Astrocyte (in vitro differentiated cells and primary cell): ENCODE data around the gene MSN. TPM values are rescaled to one million over a fixed set of nuclear protein-coding genes. Genes with fewer than 3 reads are reported as not detected.
A peak's percentile ranks its signal among the peaks of the same experiment; 100 is the strongest.

ENCODE experiments used
- DNase-seq: peaks from one replicate; pipeline ENCODE4 v3.0.0-alpha.2; 2010; ENCODE audit warnings: low read depth
- FAIRE-seq: peaks from 2 replicates; lab custom pipeline; 2011; peaks lifted over from hg19 to GRCh38; lab: Jason Lieb, UNC
- H2AFZ ChIP-seq: 2 replicates; pipeline ENCODE4 v1.6.0; 2012; ENCODE audit warnings: low read depth, low read length, inconsistent platforms
- H3K27ac ChIP-seq: 2 replicates; pipeline ENCODE4 v1.5.1; 2011; ENCODE audit warnings: low read depth, low read length, inconsistent platforms
- H3K27me3 ChIP-seq: 2 replicates; pipeline ENCODE4 v1.6.0; 2011; ENCODE audit warnings: low read length, inconsistent platforms; ENCODE audit not compliant: insufficient read depth
- H3K36me3 ChIP-seq: 2 replicates; pipeline ENCODE4 v1.5.1; 2011; ENCODE audit warnings: low read length, inconsistent platforms; ENCODE audit not compliant: insufficient read depth
- H3K4me1 ChIP-seq: 2 replicates; pipeline ENCODE4 v1.5.1; 2011; ENCODE audit warnings: low read length, inconsistent platforms; ENCODE audit not compliant: insufficient read depth
- H3K4me2 ChIP-seq: 2 replicates; pipeline ENCODE4 v1.6.0; 2012; ENCODE audit warnings: low read length, inconsistent platforms
- H3K4me3 ChIP-seq: 2 replicates; pipeline ENCODE4 v1.5.1; 2011; ENCODE audit warnings: low read depth, mild to moderate bottlenecking, low read length, inconsistent platforms; ENCODE audit not compliant: insufficient read depth
- H3K79me2 ChIP-seq: 2 replicates; pipeline ENCODE4 v1.6.0; 2012; ENCODE audit warnings: mild to moderate bottlenecking, low read length, inconsistent platforms; ENCODE audit not compliant: insufficient read depth
- H3K9ac ChIP-seq: 2 replicates; pipeline ENCODE4 v1.6.0; 2012; ENCODE audit warnings: mild to moderate bottlenecking, low read length, inconsistent platforms
- H3K9me3 ChIP-seq: 2 replicates; pipeline ENCODE4 v1.5.1; 2012; ENCODE audit warnings: low read depth, mild to moderate bottlenecking, low read length, inconsistent platforms; ENCODE audit not compliant: insufficient read depth
- H4K20me1 ChIP-seq: 2 replicates; pipeline ENCODE4 v1.6.0; 2012; ENCODE audit warnings: low read length, inconsistent platforms; ENCODE audit not compliant: insufficient read depth
- H3K27ac Mint-ChIP-seq: one replicate; pipeline ENCODE4 v1.8.0; 2021; ENCODE audit warnings: mild to moderate bottlenecking, mixed read lengths; ENCODE audit not compliant: unreplicated experiment
- H3K27me3 Mint-ChIP-seq: one replicate; pipeline ENCODE4 v1.8.0; 2021; ENCODE audit warnings: low read depth, mixed read lengths; ENCODE audit not compliant: unreplicated experiment
- H3K36me3 Mint-ChIP-seq: one replicate; pipeline ENCODE4 v1.8.0; 2021; ENCODE audit warnings: low read depth, mixed read lengths; ENCODE audit not compliant: unreplicated experiment
- H3K4me1 Mint-ChIP-seq: one replicate; pipeline ENCODE4 v1.8.0; 2021; ENCODE audit warnings: low read depth, mixed read lengths; ENCODE audit not compliant: unreplicated experiment
- H3K4me3 Mint-ChIP-seq: one replicate; pipeline ENCODE4 v1.8.0; 2021; ENCODE audit warnings: mild to moderate bottlenecking, moderate library complexity, mixed read lengths; ENCODE audit not compliant: unreplicated experiment
- H3K9me3 Mint-ChIP-seq: one replicate; pipeline ENCODE4 v1.8.0; 2021; ENCODE audit warnings: mild to moderate bottlenecking, mixed read lengths; ENCODE audit not compliant: unreplicated experiment
- EZH2 ChIP-seq: IDR thresholded peaks from 2 replicates; pipeline ENCODE4 v1.6.1; 2012; ENCODE audit warnings: mild to moderate bottlenecking, low read length, inconsistent platforms; ENCODE audit not compliant: insufficient read depth
- total RNA-seq: library from RNA; stranded (reverse); gene quantifications from 2 replicates; pipeline ENCODE4 v1.2.1, GENCODE V29; 2021
- TF ChIP-seq, protein P1 (sequence below): IDR thresholded peaks from 2 replicates; pipeline ENCODE4 v1.5.1; 2011; ENCODE audit warnings: low read depth, mild to moderate bottlenecking, inconsistent platforms, low read length, moderate library complexity; ENCODE audit not compliant: insufficient read depth

MSN gene
- total RNA-seq, 1 donor from 2014 or later = 369 TPM

DNA sequence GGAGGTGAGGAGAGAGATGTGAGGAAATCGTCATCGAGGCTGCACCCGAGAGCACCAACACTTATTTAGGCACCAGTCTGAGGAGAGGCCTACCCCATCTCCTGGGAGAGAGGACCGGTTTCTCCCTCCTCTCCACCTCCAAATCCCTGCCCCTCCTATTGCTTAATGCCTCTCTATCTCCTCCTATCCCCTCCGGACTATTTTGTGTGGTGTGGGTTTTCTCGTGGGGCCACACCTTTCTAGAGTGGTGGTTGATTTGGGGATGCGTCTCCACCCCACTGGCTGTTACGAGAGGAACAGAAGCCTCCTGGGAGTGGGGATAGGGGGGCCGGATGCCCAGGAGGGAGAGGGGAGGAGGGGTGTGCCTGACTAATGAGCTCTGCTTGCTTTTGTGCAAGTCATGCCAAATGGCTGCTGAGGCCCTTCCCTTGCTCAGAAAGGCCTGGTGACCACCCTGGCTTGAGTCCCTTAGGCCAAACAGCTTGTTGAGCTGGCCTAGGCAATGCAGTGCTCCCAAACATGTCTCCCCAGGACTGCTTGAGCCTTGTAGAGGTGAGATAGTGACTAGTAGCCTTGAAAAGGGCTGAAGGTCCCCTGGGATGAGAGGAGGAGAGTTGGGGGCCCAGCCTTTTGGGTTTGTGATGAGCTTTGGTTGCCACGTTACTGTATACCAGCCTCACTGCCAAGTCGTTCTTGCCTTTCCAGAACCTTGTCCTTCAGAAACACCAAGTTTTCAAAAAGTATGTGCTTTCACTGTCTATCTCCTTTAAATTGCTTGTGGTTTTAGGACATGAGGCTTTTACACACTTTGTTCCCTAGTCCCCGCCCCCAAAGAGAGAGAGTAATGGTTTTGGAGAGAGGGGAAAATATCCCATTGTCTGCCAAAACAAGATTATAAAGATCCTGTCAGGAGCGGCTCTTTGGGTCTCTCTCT is 1.2 kb downstream of the MSN start:
- Mint-ChIP-seq H3K9me3 (no peaks in the 10 kb centered on the region), H3K4me3 (peak overlapping the region; percentile 91), H3K27ac (peak overlapping the region; percentile 91), H3K27me3 (no peaks in the 10 kb centered on the region), H3K36me3 (peaks cover 3% of the 10 kb centered on the region), H3K4me1 (peaks cover 25% of the 10 kb centered on the region)
- peak overlapping the region; percentile 96 for H3K4me3 ChIP-seq
- FAIRE-seq (peak; percentile 91), DNase-seq (peak; percentile 75)
- H3K9me3 ChIP-seq = no peaks in the 10 kb centered on the region
- H3K4me2 ChIP-seq = peak overlapping the region; percentile 94
- peaks cover 60% of the 10 kb centered on the region for H3K79me2 ChIP-seq
- H4K20me1 ChIP-seq = peaks cover 47% of the 10 kb centered on the region
- H3K27ac ChIP-seq = peak overlapping the region; percentile 97
- no peak overlapping the region for H2AFZ ChIP-seq
- TF ChIP-seq EZH2 = no peak
- H3K36me3 ChIP-seq = peaks cover 7% of the 10 kb centered on the region
- H3K27me3 ChIP-seq = no peaks in the 10 kb centered on the region
- H3K9ac ChIP-seq = peak overlapping the region; percentile 98
- peaks cover 17% of the 10 kb centered on the region for H3K4me1 ChIP-seq

DNA sequence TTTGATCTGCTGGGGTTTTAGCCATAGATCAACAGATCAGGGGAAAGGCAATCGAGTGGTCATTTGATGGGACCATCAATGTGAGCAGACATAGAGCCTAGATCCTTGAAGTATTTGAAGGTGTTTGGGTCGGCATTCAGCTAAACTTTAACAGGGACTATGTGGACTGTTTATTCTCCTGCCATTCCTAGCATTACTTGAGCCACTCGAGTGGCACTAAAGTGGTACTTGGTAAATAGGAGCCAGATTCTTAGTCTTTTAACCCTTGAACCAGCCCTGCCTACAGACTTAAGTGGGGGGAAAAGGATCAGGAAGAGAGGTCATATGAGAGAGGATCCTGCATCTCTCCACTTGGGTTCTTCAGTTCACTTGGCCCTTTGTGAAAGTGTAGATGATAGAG is 3.8 kb downstream of the MSN start:
- peak overlapping the region; percentile 84 for H3K4me2 ChIP-seq

DNA sequence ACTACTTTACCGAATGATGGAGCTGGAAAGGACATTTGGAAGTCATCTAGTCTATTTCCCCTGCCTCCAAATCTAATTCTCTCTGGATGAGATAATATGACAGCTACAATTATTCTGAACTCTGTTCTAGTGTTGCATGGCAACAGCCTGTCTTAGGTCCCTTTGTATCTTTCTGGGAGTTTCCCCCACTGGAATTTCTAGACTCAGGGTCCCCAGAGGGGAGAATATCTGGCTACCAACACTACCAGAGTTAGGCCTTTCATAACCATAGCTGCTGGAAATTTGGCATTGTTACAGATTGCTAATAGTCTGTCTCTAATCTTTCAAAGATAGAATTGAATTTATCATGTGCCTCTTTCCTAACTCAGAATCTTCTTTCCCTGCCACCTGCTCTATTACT is 4.5 kb downstream of the MSN start:
- H3K9me3 ChIP-seq = no peaks in the 10 kb centered on the region
- peaks cover 74% of the 10 kb centered on the region for H4K20me1 ChIP-seq
- Mint-ChIP-seq H3K27ac (no peak overlapping the region), H3K4me1 (peaks cover 37% of the 10 kb centered on the region), H3K9me3 (no peaks in the 10 kb centered on the region), H3K4me3 (peak overlapping the region; percentile 64), H3K36me3 (peaks cover 5% of the 10 kb centered on the region), H3K27me3 (no peaks in the 10 kb centered on the region)
- DNase-seq (no peak), FAIRE-seq (no peak)
- peak overlapping the region; percentile 45 for H3K4me3 ChIP-seq
- peaks cover 35% of the 10 kb centered on the region for H3K4me1 ChIP-seq
- TF ChIP-seq, protein P1, sequence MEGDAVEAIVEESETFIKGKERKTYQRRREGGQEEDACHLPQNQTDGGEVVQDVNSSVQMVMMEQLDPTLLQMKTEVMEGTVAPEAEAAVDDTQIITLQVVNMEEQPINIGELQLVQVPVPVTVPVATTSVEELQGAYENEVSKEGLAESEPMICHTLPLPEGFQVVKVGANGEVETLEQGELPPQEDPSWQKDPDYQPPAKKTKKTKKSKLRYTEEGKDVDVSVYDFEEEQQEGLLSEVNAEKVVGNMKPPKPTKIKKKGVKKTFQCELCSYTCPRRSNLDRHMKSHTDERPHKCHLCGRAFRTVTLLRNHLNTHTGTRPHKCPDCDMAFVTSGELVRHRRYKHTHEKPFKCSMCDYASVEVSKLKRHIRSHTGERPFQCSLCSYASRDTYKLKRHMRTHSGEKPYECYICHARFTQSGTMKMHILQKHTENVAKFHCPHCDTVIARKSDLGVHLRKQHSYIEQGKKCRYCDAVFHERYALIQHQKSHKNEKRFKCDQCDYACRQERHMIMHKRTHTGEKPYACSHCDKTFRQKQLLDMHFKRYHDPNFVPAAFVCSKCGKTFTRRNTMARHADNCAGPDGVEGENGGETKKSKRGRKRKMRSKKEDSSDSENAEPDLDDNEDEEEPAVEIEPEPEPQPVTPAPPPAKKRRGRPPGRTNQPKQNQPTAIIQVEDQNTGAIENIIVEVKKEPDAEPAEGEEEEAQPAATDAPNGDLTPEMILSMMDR = no peak
- TF ChIP-seq EZH2 = no peak
- no peaks in the 10 kb centered on the region for H3K27me3 ChIP-seq
- H3K27ac ChIP-seq = peak overlapping the region; percentile 50
- H2AFZ ChIP-seq = no peak overlapping the region
- peaks cover 92% of the 10 kb centered on the region for H3K79me2 ChIP-seq
- peaks cover 9% of the 10 kb centered on the region for H3K36me3 ChIP-seq
- peak overlapping the region; percentile 55 for H3K9ac ChIP-seq
- H3K4me2 ChIP-seq = peak overlapping the region; percentile 84

More for the DNA sequence above, 3.8 kb downstream of the MSN start:
- no peak for FAIRE-seq
- no peak for DNase-seq
- Mint-ChIP-seq H3K9me3 (no peaks in the 10 kb centered on the region), H3K27ac (no peak overlapping the region), H3K4me1 (peaks cover 38% of the 10 kb centered on the region), H3K36me3 (peaks cover 5% of the 10 kb centered on the region), H3K27me3 (no peaks in the 10 kb centered on the region), H3K4me3 (peak overlapping the region; percentile 64)
- peaks cover 9% of the 10 kb centered on the region for H3K36me3 ChIP-seq
- H4K20me1 ChIP-seq = peaks cover 70% of the 10 kb centered on the region
- H3K9me3 ChIP-seq = no peaks in the 10 kb centered on the region
- peaks cover 85% of the 10 kb centered on the region for H3K79me2 ChIP-seq
- peak overlapping the region; percentile 55 for H3K9ac ChIP-seq
- H3K27ac ChIP-seq = peak overlapping the region; percentile 50
- no peaks in the 10 kb centered on the region for H3K27me3 ChIP-seq
- no peak overlapping the region for H2AFZ ChIP-seq
- peak overlapping the region; percentile 45 for H3K4me3 ChIP-seq
- H3K4me1 ChIP-seq = peaks cover 35% of the 10 kb centered on the region
- TF ChIP-seq, protein P1 = no peak
- no peak for TF ChIP-seq EZH2
